SIG-M5 treated with dmso at 0.1 percent for 504 hours (cell line): Measurements from ENCODE around the gene TSKU.

Source experiments
- DNase-seq: peaks from one replicate; lab custom pipeline; 2025; ENCODE audit not compliant: unreplicated experiment; lab: John Stamatoyannopoulos, UW

TSKU gene

GRCh38 chr11:76783294-76783895 lies at the start of gene TSKU:
TSS of gene TSKU (plus strand) at chr11:76783356. CDS start at chr11:76795617, 12,261 bp downstream.
- no peak for DNase-seq

- DNase-seq = peak; percentile 52
These were observed 49.2 kb upstream of the TSKU start for GRCh38 chr11:76733906-76734305.

- DNase-seq = no peak
These were observed 48.4 kb upstream of the TSKU start for GRCh38 chr11:76734456-76735420.

- no peak for DNase-seq
These were observed 47.3 kb upstream of the TSKU start for GRCh38 chr11:76735841-76736240.

- DNase-seq = no peak
These were observed 46.9 kb upstream of the TSKU start for GRCh38 chr11:76736266-76736665.

- DNase-seq = no peak
These were observed 46.2 kb upstream of the TSKU start for GRCh38 chr11:76736773-76737495.

GRCh38 chr11:76738618-76739240 lies 44.4 kb upstream of the TSKU start:
- no peak for DNase-seq

- no peak for DNase-seq
These were observed 43.4 kb upstream of the TSKU start for GRCh38 chr11:76739798-76740197.

- no peak for DNase-seq
These were observed 42.4 kb upstream of the TSKU start for GRCh38 chr11:76740772-76741171.

- DNase-seq = no peak
These were observed 40.3 kb upstream of the TSKU start for GRCh38 chr11:76742902-76743301.

- no peak for DNase-seq
These were observed 38.7 kb upstream of the TSKU start for GRCh38 chr11:76744186-76745043.

GRCh38 chr11:76745044-76745376 lies 38.1 kb upstream of the TSKU start:
- no peak for DNase-seq

GRCh38 chr11:76745561-76746207 lies 37.5 kb upstream of the TSKU start:
- no peak for DNase-seq

GRCh38 chr11:76747153-76747914 lies 35.8 kb upstream of the TSKU start:
- DNase-seq = no peak

- DNase-seq = no peak
These were observed 35.0 kb upstream of the TSKU start for GRCh38 chr11:76747915-76748860.

GRCh38 chr11:76748948-76749347 lies 34.2 kb upstream of the TSKU start:
- no peak for DNase-seq

GRCh38 chr11:76750067-76750466 lies 33.1 kb upstream of the TSKU start:
- DNase-seq = no peak

GRCh38 chr11:76750746-76751145 lies 32.4 kb upstream of the TSKU start:
- no peak for DNase-seq
